Measurements from ENCODE around the gene MAN2C1. TPM values are rescaled to one million over a fixed set of nuclear protein-coding genes. Genes with fewer than 3 reads are reported as not detected.

Gene MAN2C1
- total RNA-seq, 1 donor: 92.6 TPM

DNA sequence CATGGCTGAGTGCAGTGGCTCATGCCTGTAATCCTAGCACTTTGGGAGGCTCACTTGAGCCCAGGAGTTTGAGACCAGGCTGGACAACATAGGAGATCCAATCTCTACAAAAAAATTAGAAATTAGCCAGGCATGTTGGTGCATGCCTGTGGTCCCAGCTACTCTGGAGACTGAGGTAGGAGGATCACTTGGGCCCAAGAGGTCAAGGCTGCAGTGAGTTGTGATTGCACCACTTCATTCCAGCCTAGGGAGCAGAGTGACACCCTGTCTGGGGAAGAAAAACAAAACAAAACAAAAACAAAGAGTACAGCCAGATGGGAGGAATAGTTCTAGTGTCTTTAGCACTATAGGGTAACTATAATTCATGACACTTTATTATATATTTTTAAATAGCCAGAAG is 58.7 kb downstream of the MAN2C1 start:
- no peak overlapping the region for H3K4me3 ChIP-seq (ENCODE audit: low read depth, low read length)
- DNase-seq (ENCODE audit: low read depth): peak; percentile 5
- TF ChIP-seq CTCF (IDR thresholded peaks at IDR 0.05; ENCODE audit: insufficient read depth, low read length): no peak

- peak; percentile 49 for TF ChIP-seq CTCF (IDR thresholded peaks at IDR 0.05; ENCODE audit: insufficient read depth, low read length)
- DNase-seq (ENCODE audit: low read depth): peak; percentile 6
- no peak overlapping the region for H3K4me3 ChIP-seq (ENCODE audit: low read depth, low read length)
Measured at GRCh38 chr15:75307778-75308390, 60.5 kb downstream of the MAN2C1 start.

DNA sequence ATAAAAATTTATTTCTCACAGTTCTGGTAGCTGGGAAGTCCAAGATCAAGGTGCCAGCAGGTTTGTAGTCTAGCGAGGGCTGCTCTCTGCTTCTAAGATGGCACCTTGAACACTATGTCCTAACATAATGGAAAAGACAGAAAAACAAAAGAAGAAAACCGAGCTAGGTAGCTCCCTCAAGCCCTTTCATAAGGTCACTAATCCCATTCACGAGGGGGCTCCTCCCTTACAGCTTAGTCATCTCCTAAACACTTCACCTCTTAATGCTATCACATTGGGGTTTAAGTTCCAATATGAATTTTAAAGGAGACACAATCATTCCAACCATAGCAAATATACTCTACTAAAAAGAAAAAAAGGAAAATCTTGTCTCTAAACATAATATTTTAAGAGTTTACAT is 62.2 kb downstream of the MAN2C1 start:
- no peak for TF ChIP-seq CTCF (IDR thresholded peaks at IDR 0.05; ENCODE audit: insufficient read depth, low read length)
- no peak for DNase-seq (ENCODE audit: low read depth)
- H3K4me3 ChIP-seq (ENCODE audit: low read depth, low read length): no peak overlapping the region

Other genes starting within 250 kb of the MAN2C1 start
- 3.1 and 8.1 TPM in 2 replicates for gene C15orf39, start 166.7 kb downstream of the MAN2C1 start, total RNA-seq (ENCODE audit: low replicate concordance)
- not detected in 2 replicates for gene GOLGA6C, start 110.3 kb downstream of the MAN2C1 start, total RNA-seq (ENCODE audit: low replicate concordance)
- not detected in 2 replicates for gene GOLGA6D, start 85.8 kb downstream of the MAN2C1 start, total RNA-seq (ENCODE audit: low replicate concordance)
- 54.1 and 66.8 TPM in 2 replicates for gene COMMD4, start 32.5 kb downstream of the MAN2C1 start, total RNA-seq (ENCODE audit: low replicate concordance)
- 3.5 and 3.8 TPM in 2 replicates for gene NEIL1, start 21.6 kb downstream of the MAN2C1 start, total RNA-seq (ENCODE audit: low replicate concordance)
- 37.3 and 52.9 TPM in 2 replicates for gene SIN3A, start 83.1 kb upstream of the MAN2C1 start, total RNA-seq (ENCODE audit: low replicate concordance)
- 14.4 and 24.0 TPM in 2 replicates for gene PTPN9, start 210.7 kb upstream of the MAN2C1 start, total RNA-seq (ENCODE audit: low replicate concordance)

Data from fibroblast of the aortic adventitia (primary cell).